Measurements from ENCODE around the gene EEIG1.

EEIG1 gene

GRCh38 chr9:127943731-127944144 lies 37.1 kb downstream of the EEIG1 start:
- Histone ChIP-seq H2AFZ (ENCODE audit: low read depth, low read length, severe bottlenecking) (no peak overlapping the region), H3K36me3 (ENCODE audit: low read length) (peaks cover 15% of the 10 kb centered on the region)

GRCh38 chr9:127943011-127943662 lies 37.7 kb downstream of the EEIG1 start:
- Histone ChIP-seq H3F3A (ENCODE audit: insufficient read depth) (peaks cover 40% of the 10 kb centered on the region), H3K9me3 (ENCODE audit: insufficient read depth, low read length) (no peaks in the 10 kb centered on the region), H3K36me3 (ENCODE audit: low read length) (peaks cover 15% of the 10 kb centered on the region), H3K4me3 (ENCODE audit: insufficient read depth, low read length, poor library complexity, severe bottlenecking) (no peak overlapping the region), H3K79me2 (ENCODE audit: insufficient read depth, low read length) (peaks cover 2% of the 10 kb centered on the region; the same call in 1 of the 2 replicates), H2AFZ (ENCODE audit: low read depth, low read length, severe bottlenecking) (no peak overlapping the region), H4K20me1 (ENCODE audit: low read depth, low read length) (no peaks in the 10 kb centered on the region), H3K9ac (ENCODE audit: low read length) (no peak overlapping the region), H3K27me3 (ENCODE audit: low read length) (no peaks in the 10 kb centered on the region), H3K4me2 (ENCODE audit: low read depth, low read length, poor library complexity, severe bottlenecking) (no peak overlapping the region), H3K9me2 (replicated peaks; ENCODE audit: insufficient read depth, low read length) (no peaks in the 10 kb centered on the region), H3K27ac (ENCODE audit: low read depth, low read length) (no peak overlapping the region)
- TF ChIP-seq CTCF (IDR thresholded peaks at IDR 0.05; ENCODE audit: insufficient read depth, low read length, poor library complexity, severe bottlenecking) (peak; percentile 8), EZH2phosphoT487 (conservative IDR thresholded peaks at IDR 0.05; ENCODE audit: low read length) (no peak)

More at GRCh38 chr9:127943731-127944144, 37.1 kb downstream of the EEIG1 start:
- Histone ChIP-seq H3K79me2 (ENCODE audit: insufficient read depth, low read length) (peaks cover 8% of the 10 kb centered on the region; the same call in 1 of the 2 replicates), H3K27ac (ENCODE audit: low read depth, low read length) (peak overlapping the region; percentile 21; the same call in 1 of the 2 replicates), H3K27me3 (ENCODE audit: low read length) (no peaks in the 10 kb centered on the region), H3K9me2 (replicated peaks; ENCODE audit: insufficient read depth, low read length) (no peaks in the 10 kb centered on the region), H3F3A (ENCODE audit: insufficient read depth) (peaks cover 35% of the 10 kb centered on the region), H3K9me3 (ENCODE audit: insufficient read depth, low read length) (no peaks in the 10 kb centered on the region), H3K9ac (ENCODE audit: low read length) (no peak overlapping the region), H4K20me1 (ENCODE audit: low read depth, low read length) (no peaks in the 10 kb centered on the region), H3K4me2 (ENCODE audit: low read depth, low read length, poor library complexity, severe bottlenecking) (no peak overlapping the region), H3K4me3 (ENCODE audit: insufficient read depth, low read length, poor library complexity, severe bottlenecking) (no peak overlapping the region)
- TF ChIP-seq EZH2phosphoT487 (conservative IDR thresholded peaks at IDR 0.05; ENCODE audit: low read length) (no peak), CTCF (IDR thresholded peaks at IDR 0.05; ENCODE audit: insufficient read depth, low read length, poor library complexity, severe bottlenecking) (peak; percentile 91)

GRCh38 chr9:127942216-127943010 lies 38.4 kb downstream of the EEIG1 start:
- Histone ChIP-seq H3K4me2 (ENCODE audit: low read depth, low read length, poor library complexity, severe bottlenecking) (no peak overlapping the region), H4K20me1 (ENCODE audit: low read depth, low read length) (no peaks in the 10 kb centered on the region), H3K27ac (ENCODE audit: low read depth, low read length) (no peak overlapping the region), H3K9me3 (ENCODE audit: insufficient read depth, low read length) (no peaks in the 10 kb centered on the region), H3K79me2 (ENCODE audit: insufficient read depth, low read length) (no peaks in the 10 kb centered on the region), H3K36me3 (ENCODE audit: low read length) (peaks cover 15% of the 10 kb centered on the region), H3F3A (ENCODE audit: insufficient read depth) (peaks cover 40% of the 10 kb centered on the region), H3K4me3 (ENCODE audit: insufficient read depth, low read length, poor library complexity, severe bottlenecking) (no peak overlapping the region), H2AFZ (ENCODE audit: low read depth, low read length, severe bottlenecking) (no peak overlapping the region), H3K9ac (ENCODE audit: low read length) (no peak overlapping the region), H3K9me2 (replicated peaks; ENCODE audit: insufficient read depth, low read length) (no peaks in the 10 kb centered on the region), H3K27me3 (ENCODE audit: low read length) (no peaks in the 10 kb centered on the region)
- TF ChIP-seq CTCF (IDR thresholded peaks at IDR 0.05; ENCODE audit: insufficient read depth, low read length, poor library complexity, severe bottlenecking), result peak; percentile 60
- no peak for TF ChIP-seq EZH2phosphoT487 (conservative IDR thresholded peaks at IDR 0.05; ENCODE audit: low read length)

Measured in SU-DHL-6 (cell line).